Stimulated activated CD8-positive, alpha-beta memory T cell treated with anti-CD3 and anti-CD28 coated beads, Interleukin-4, amount 100 ng/mL, for 1 hour (primary cell): ENCODE measurements around the gene LAD1.

ENCODE experiments used
- DNase-seq, 2 donors: peaks; one replicate each; pipeline ENCODE4 v3.0.0-alpha.2; 2020; ENCODE audit warnings: low read depth in 2 of 2, low spot score in 1 of 2

The LAD1 gene

DNA sequence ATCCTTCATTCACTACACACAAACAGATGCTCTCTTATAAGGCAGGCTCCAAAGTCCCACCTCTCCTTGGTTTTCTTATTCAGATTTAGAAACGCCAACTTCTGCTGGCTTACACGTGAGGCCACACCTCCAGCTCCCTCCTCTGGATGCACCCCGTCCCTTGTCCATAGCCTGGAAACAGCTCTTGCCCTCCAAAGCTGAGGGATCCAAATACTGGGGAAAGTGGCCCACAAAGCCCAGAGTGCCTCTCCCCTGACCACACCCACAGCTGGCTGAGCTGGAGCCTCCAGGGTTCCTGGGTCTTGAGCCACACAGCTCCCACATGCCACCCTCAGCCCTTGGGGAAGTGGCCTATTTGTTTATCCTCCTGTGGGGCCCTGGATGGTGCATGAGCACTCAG, 4.5 kb downstream of the LAD1 start:
- no peak for DNase-seq

DNA sequence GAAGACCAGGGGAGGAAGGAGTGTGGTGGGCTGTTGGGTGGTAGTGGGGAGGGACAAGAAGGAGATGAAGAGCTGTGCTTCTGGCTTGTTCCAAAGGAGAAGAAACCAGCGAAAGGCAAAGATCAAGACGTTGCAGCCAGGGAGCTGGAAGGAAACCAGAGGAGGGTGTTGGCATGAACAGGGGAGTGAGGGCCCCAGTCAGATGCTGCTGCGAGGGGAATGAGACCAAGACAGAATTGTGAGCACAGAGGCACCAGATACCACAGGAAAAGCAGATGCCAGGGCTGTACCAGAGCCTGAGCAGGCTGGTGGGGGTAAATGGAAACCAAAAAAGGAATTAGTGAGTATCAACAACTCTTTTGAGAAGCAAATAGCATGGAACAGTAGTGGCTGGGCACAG, 6.0 kb downstream of the LAD1 start:
- no peak for DNase-seq

DNA sequence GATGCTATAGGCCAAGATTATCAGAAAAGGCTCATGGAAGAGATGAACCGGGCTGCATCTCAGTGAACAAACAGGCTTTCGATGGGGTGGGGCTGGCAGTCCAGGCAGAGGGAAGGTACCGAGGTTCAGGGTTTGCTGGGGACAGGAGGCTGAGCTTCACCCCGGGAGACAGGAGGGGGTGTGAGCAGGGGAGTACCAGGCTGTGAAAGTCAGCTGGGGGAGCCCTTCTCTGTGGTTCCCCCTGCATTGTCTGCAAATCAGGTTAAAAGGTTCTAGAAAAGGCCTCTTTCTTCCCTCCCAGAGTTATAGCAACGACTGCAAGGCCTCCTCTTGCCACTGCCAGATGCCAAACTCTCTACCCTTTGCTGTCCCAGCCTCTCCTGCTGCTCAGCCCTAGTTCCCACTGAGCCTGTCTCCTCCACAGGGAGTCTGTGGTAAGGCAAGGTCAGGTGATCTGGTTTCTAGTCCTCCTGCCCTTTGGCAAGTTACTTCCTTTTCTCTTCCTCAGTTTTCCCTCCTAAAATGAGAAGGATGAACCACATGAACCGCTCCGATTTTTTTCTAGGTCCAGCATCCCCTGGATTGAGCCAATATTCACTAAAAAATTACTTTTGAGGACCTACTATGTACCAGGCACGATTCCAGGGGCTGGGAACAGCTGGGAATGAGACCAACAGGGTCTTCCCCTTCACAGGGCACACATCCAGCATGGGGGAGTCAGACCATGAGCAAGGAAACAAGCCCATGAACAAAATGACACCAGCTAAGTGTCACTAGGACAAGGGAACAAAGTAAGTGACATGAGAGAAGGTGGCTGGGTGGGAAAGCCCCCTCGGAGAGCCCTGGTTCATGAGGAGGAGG, 7.2 kb downstream of the LAD1 start:
- DNase-seq: no peak

DNA sequence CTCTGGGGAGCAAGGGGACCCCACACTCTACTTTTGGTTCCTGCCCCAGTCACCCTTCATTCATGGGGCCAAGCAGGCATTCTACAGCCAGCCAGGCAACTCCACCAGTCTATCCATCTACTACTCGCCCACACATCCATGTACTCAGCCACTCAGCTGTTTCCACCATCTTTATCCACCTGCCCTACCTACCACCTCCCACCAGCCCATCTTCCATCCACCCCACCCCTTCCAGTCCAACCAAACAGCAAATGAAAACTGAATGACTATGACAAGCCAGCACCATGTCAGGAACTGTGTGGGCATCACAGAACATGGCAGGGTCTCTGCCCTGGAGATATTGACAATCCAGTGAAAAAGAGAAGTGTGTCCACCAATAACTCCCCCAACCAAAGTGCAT, 7.9 kb downstream of the LAD1 start:
- DNase-seq: no peak

DNA sequence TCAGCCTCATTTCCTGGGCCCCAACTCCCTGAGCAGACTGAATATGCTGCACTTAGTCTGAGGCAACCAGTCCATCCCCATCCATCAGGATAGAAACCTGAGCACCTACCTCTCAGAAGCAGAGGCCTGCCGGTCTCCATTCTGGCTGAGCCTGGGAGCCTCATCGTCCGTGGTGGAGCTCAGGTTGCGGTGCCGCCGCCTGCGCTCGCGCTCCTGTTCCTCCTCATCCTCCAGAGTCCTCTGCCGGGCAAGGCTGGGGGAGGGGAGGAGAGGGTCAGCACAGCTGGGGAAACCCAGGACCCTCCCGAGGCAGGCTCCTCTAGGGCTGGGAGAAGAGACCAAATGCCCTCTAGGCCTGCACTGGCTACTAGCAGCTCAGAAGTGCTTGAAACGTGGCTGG, 10.1 kb downstream of the LAD1 start:
- DNase-seq: no peak

DNA sequence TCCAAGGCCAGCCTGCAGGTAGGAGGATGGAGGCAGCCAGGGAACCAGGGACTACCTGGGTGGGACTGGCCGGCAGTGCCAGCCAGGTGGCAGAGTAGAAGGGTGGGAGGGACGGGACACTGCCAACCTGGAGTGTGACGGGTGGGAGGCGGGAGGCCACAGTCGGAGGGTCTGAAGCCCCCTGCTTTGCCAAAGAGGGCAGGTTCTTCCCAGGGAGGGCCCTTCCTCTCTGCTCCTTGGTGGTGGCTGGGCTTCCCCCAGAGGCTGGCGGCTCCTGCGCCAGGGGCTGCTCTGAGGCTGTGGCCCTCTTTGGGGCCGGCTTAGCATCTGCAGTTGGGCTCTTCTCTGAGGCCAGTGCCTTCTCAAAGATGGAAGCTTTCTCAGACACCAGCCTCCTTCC, 12.9 kb downstream of the LAD1 start:
- DNase-seq: no peak

DNA sequence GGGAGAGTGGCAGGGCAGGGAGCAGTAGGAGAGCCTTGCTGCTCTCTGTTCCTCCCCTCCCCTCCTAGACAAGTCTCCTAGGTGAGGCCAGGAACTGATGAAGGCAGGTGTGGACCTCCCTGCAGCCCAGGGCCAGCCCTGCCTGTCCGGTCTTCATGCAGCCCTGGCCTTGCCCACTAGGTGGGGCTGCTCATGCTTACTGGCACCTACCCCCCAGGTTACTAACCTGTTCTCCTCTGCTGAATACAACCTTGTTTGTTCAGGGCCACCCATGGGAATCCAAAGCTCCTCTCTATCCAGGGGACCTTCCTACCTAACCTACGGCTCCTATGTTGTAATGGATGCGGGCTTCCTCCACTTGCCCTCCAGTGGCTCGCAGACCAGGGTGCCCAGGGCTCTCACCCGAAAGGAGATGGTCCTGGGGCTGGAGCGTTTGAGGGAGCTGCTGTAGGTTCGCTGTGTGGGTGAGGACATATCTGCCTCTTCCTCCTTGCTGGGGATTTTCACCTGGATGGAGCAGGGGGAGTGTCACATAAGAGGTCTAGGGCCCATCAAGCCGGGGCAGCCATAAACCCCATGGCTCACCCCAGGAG, 13.7 kb downstream of the LAD1 start:
- DNase-seq: no peak

DNA sequence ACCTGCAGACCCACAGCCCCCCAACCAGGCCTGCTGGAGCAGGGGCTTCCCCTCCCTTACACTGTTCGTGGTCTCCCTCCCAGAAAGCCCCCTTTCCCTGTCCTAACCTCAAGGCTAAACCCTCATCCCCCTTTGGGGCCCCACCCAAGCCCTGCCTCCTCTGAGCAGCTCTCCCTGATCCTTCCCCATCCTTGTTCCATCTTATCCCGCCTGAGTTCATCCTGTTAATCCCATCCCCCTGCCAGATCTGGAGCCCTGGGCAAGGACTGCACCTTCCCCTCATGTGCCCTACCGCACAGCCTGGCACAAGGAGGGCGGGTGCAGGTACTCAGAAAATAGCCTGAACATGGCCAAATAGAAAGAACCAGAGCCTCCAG, 14.7 kb downstream of the LAD1 start:
- no peak for DNase-seq

DNA sequence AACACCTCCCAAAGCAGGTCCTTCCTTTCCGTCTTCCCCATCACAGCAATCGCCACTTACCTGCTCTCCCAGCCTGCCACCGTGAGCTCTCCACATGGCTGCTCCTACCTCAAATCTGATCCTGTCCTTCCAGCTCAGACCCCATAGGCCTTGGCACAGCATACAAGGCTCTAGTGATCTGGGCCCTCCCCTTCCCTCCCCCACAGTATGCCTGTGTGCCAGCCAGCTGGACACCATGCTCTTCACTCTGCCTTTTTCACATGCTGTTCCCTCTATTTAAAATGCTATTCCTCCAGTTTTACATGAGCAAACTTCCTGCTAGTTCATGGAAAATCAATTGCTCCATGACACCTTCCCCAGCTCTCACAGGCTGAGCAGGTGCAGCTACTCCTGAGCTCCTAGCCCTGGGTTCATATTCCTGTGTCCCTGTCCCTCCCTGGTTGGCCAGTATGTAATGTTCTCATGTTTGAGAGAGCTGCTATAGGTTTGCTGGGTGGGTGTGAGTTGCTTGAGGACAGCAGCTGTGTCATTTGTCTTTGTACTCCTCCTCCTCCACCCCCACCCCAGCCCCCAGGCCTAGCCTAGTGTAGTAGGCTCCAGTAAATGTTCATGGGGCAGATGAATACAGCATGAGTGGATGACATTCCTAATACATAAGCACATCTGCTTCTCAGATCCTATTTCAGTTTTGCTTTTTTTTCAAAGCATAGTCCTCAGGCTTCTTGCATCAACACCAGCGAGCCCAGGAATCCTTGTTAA, 15.3 kb downstream of the LAD1 start:
- DNase-seq: no peak

DNA sequence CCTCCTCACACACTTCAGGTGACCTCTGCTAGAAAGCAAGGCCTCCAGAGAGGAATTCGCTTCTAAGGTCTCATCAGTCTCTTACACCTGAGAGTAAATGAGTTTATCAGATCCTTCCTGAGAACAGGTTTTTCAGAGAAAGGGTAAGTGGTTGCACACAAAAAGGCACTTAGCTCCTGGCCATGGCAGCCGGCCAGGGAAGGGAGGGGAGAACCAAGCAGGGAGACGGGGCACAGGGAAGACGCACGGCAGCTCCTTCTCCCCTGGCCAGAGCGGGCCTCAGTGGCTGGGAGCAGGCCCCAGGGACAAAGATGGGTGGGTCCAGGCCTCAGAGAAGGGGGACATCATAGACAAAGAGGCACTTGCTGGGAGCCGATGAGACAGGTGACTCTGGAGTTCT, 18.0 kb downstream of the LAD1 start:
- no peak for DNase-seq

DNA sequence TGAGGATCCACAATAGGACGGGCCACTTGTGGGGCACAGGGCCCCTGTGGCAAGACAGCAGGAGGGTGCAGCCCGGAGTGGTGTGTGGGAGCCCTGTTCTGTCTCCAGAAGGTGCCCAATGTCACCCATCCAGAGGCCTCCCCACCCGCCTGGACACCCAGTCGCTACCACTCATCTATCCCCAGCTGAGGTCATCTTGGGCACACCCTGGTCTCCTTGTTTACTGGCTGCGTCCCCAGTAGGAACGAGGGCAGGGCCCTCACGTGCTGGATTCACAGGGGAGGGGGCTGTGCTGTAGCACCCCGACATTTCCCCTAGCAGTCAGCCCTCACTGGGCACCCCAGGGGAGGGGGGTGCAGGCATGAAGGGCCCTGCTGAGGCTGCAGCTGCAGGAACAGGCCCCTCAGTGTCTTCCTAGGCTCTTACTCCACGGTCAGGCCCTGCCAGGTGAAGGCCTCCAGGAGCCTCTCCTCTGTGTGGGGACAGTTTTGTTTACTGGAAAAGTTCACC, 19.3 kb downstream of the LAD1 start:
- no peak for DNase-seq

DNA sequence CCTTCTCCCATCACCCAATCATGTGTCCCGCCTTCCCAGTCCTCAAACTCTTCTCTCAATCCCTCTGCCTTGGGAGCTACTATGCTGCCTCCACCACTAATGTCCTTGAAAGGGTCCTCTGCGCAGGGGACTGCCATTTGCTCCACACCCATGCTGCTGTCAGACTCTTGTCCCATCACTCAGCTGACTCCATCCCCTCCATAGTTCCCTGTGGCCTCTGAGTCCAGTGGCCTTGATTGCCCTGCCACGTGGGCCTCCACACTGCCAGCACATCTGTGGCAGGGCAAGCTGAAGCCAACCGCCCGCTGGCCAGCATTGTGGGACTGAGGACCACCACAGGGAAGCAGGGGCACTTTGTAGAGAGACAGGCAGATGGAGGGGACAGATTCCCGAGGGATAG, 20.3 kb downstream of the LAD1 start:
- no peak for DNase-seq

DNA sequence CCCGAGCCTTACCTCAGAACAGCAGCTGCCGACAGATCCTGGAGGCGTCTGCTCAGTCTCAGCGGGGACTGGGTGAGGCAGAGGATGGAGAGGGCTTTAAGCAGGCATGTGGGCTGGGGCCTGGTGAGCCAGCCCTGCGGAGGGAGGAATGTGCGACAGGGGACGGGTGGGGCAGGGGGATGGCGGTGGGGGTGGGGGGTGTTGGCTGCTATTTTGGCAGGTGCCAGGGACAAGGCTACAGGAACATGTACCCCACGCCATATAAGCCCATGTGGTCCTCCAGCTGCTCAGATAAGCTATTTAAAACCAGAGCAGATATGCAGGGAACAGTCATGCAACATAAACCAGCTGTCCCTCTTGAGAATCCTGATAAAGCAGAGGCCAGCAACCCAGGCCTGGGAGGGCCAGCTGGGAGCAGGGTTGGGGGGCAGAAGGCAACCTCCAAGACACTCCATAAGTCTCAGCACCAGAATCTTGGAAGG, 21.5 kb downstream of the LAD1 start, which contains the start of gene TNNT2:
Gene TNNT2 (minus strand): TSS at position 70 of the 482 bp plus-strand sequence. CDS start 4,426 bp downstream, outside the sequence.
- no peak for DNase-seq

DNA sequence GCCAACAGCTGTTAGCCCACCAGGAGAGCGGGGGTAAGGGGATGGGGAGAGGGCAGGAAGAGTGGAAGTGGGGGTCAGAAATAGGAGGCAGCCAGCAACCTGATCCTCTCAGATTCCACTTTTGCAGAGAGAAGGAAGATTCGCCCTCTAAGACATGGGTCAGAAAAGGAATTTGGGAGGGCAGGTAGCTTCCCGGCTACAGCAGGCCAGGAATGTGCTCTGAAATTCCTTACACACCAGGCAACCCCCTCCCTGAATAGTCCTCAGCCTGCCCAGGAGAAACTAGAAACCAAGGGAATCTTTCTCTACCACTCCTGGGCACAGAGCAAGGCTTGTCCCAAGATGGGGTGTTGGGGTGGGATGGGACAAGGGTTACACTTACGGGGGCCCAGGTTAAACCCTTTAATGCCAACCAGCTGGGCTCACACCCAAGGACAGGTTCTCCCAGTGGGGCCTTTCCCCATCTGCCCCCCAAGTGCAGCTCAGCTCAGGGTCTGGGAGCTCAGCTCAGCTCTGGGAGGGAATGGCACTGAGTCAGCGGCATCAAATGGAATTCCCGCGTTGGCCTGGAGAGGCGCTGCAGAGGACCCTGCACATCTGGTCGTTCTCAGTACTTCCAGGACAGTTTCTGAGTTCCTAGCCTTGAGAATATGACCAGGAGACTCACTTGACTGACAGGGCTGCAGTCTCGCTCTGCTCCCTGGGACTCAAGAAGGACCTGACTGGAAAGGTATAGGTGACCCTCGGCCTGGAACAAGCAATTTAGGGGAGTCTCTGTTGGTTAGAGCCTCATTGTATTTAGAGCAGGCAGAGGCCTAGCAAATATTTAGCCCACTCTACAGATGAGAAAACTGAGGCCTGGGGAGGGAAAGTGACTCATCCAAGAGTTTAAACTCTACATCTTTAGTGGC, 22.4 kb downstream of the LAD1 start:
- DNase-seq: no peak

DNA sequence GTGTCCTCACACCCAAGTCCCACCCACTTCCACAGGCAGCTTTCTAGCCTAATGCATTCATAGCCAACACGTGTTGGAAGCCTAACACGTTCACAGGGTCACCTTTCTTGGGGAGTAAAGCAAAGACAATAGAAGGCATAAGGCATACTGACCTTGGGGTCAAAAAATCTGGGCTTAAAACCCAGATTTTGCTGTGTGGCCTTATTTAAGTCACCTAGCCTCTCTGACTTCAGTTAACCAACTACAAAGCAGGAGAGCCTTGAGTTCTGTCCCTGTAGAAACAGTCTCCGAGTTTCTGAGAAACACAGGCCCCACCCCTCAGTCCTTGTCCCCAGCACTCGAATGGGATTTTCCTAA, 23.0 kb downstream of the LAD1 start:
- DNase-seq: no peak

DNA sequence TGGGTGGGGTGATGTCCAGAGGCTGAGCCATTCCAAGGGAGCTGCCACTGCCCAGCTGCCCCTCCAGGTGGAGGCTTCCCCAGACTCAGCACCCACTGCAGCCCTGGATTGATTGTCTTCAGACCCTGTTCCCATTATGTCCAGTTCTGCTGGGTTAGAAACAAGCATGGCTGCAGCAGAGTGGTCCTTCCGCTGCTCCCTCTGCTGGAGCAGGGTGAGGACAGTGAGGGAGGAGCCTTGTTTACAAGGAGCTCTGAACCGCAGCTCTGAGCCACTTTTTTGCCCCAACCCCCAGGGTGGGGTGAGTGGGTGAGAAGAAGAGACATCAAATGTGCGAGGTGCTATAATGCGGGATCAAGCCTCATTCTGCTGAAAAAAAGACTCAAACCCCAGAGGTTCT, 24.0 kb downstream of the LAD1 start:
- no peak for DNase-seq

DNA sequence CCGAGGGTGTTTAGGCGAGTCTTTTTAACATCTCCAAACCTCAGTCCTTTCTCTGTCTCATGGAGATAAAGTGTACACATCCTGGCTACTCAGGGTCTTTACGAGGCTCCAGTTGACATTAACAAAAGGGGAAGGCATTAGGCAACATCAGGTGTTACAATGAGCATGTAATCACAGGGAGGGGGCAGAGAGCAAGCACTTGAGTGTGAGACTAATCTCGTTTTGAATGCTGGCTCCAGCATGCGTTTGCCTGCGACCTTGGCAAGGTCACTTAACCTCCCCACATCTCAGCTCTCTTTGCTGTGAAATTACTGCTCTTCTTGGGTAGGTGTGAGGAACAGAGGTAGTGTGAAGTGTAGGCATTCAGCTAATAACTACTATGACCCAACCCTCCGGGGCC, 24.8 kb downstream of the LAD1 start:
- DNase-seq: no peak

DNA sequence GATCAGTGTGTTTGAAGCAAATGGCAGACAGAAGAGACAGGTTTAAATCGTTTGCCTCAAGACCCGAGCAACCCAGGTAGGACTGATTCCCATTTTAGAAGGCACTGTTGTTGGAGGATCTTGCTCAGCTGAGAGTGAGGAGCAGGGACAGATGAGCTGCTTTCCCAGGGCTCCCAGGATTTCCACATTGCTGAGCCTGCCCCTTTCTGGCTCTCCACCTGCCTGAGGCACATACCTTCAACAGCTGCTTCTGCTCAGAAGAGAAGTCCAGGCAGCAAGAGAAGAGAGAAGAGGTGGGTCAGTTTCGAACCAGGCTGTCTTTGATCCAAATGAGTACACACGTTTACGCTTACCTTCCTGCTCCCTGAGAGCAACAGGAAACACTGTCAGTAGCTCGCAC, 27.3 kb downstream of the LAD1 start:
- no peak for DNase-seq

DNA sequence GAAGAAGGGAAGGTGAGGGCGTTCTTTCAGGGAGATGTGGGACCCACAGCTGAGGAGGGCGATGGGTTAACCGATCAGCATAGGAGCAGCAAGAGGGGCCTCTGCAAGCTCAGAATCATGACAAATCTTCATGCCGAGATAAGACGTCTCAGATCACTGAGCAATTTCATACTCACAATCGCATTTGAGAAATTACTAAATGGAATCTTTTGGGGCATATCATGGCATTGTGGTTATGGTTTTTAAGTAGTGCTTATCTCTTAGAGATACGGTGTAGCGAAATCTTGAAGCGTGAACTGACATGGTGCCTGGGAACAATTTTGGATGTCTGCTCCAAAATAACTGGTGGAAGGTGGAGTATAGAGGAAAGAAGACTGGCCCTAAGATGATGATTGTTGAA, 27.8 kb downstream of the LAD1 start:
- no peak for DNase-seq

DNA sequence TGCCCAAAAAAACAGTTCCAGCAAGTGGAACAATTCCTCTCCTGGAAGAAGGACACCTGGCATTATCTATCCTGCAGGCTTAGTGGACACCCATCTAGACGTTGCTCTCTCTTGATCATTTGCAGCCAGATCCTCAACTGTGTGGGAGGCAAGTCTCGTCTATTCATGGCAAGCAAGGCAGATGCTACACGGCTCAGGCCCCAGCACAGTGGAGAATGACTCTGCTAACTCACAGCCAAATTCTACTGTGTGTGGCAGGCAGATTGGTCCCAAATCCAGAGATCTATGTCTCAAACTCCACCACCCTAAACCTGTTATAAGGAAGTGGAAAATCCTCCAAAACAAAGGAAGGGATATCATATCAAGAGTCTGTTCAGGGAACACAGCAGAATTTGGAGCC, 28.6 kb downstream of the LAD1 start:
- no peak for DNase-seq

DNA sequence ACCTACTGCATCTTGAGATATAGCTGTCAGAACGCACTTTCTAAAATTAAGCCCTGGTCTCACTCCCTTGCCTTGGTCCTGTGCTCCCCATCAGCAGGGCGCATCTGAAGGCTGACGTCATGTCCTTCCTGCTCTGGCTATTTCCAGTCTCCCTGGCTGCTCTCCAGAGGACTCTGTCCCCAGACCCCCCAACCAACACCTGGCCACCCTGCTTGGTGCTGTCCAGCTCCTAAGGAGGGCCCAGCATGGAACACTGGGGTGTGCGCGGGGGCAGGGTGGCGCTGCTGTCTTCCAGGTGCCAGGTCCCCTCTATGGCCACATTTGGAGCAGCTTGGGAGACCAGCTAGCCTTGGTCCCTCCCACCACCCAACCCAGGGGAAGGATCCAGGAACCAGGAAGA, 29.9 kb downstream of the LAD1 start:
- no peak for DNase-seq
